Keratinocyte (primary cell): ENCODE results near the gene RFC5.

ENCODE experiments used
- EZH2 ChIP-seq: IDR thresholded peaks from one replicate; pipeline ENCODE4 v1.6.1; 2012; ENCODE audit warnings: inconsistent platforms, mild to moderate bottlenecking, low read length, moderate library complexity
- TF ChIP-seq, protein P1 (sequence below), 3 experiments: IDR thresholded peaks in 1 of 3; conservative IDR thresholded peaks in 1 of 3; optimal IDR thresholded peaks in 1 of 3; 2 replicates in 2 of 3; 3 replicates in 1 of 3; pipeline versions ENCODE3 to v1.5.1; 2011; ENCODE audit warnings: low read length in 3 of 3, mild to moderate bottlenecking in 3 of 3, moderate library complexity in 2 of 3, control low read depth in 1 of 3, inconsistent platforms in 1 of 3; ENCODE audit not compliant: insufficient read depth in 2 of 3; ENCODE audit errors: extremely low read depth in 1 of 3

DNA sequence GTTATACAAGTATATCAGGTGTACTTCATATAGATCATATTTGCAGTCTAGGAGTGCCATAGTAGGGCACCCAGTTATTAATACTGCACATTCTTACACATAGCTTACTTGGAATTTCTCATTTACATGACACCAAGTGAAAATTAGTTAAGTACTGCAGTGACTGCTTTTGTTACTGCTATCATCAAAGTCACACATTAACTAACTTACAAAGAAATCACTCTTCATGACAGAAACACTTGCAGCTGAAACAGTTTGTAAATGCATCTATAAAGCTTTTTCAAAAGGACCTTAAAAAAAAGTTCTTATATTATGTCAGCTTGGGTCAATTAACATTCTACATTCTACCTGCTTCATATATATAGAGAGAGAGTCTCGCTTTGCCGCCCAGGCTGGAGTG, 17.8 kb upstream of the RFC5 start:
- TF ChIP-seq, protein P1, sequence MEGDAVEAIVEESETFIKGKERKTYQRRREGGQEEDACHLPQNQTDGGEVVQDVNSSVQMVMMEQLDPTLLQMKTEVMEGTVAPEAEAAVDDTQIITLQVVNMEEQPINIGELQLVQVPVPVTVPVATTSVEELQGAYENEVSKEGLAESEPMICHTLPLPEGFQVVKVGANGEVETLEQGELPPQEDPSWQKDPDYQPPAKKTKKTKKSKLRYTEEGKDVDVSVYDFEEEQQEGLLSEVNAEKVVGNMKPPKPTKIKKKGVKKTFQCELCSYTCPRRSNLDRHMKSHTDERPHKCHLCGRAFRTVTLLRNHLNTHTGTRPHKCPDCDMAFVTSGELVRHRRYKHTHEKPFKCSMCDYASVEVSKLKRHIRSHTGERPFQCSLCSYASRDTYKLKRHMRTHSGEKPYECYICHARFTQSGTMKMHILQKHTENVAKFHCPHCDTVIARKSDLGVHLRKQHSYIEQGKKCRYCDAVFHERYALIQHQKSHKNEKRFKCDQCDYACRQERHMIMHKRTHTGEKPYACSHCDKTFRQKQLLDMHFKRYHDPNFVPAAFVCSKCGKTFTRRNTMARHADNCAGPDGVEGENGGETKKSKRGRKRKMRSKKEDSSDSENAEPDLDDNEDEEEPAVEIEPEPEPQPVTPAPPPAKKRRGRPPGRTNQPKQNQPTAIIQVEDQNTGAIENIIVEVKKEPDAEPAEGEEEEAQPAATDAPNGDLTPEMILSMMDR (optimal IDR thresholded peaks at IDR 0.05 in 1 of 3, IDR thresholded peaks at IDR 0.05 in 1 of 3, conservative IDR thresholded peaks at IDR 0.05 in 1 of 3; ENCODE audit: extremely low read depth in 1 of 3, insufficient read depth in 2 of 3, low read length in 3 of 3): no peak
- no peak for TF ChIP-seq EZH2
